ENCODE data around the gene GNG13. TPM values are rescaled to one million over a fixed set of nuclear protein-coding genes. Genes with fewer than 3 reads are reported as not detected.

GNG13 gene
- total RNA-seq, 3 donors from 2014 or later (not counting 1 experiment from before 2014, with no cell fraction given) = not detected

- no peaks in the 10 kb centered on the region for H3K27me3 ChIP-seq (ENCODE audit: control insufficient read depth, insufficient read depth, low read length)
- DNase-seq = no peak
- intact Hi-C loops (cut with micrococcal nuclease) = no loop called here
- H3K4me3 ChIP-seq (ENCODE audit: low read length) = no peak overlapping the region
- TF ChIP-seq CTCF (IDR thresholded peaks at IDR 0.05) = no peak
- H3K27ac Mint-ChIP-seq = no peak overlapping the region
- H3K4me3 Mint-ChIP-seq = no peak overlapping the region
- H3K9me3 Mint-ChIP-seq = no peaks in the 10 kb centered on the region
- ATAC-seq = no peak
- no peaks in the 10 kb centered on the region for H3K4me1 Mint-ChIP-seq
- H3K27me3 Mint-ChIP-seq (ENCODE audit: low read depth in 2 of 2) = no peaks in the 10 kb centered on the region
- H3K9me3 ChIP-seq (ENCODE audit: control insufficient read depth, insufficient read depth, low read length) = peaks cover 11% of the 10 kb centered on the region
- no peaks in the 10 kb centered on the region for H3K4me1 ChIP-seq (ENCODE audit: control insufficient read depth, insufficient read depth, low read length)
- H3K36me3 ChIP-seq (ENCODE audit: control insufficient read depth, insufficient read depth, low read length) = no peaks in the 10 kb centered on the region
- no peaks in the 10 kb centered on the region for H3K36me3 Mint-ChIP-seq
- 89% methylated on average over 10 of the region's 10 CpGs for WGBS (ENCODE audit: insufficient coverage)
- H3K27ac ChIP-seq (ENCODE audit: low read length) = no peak overlapping the region
Measured at GRCh38 chr16:847151-847550, 46.6 kb upstream of the GNG13 start.

- H3K4me1 ChIP-seq (ENCODE audit: control insufficient read depth, insufficient read depth, low read length) = no peaks in the 10 kb centered on the region
- H3K36me3 ChIP-seq (ENCODE audit: control insufficient read depth, insufficient read depth, low read length) = no peaks in the 10 kb centered on the region
- peaks cover 5% of the 10 kb centered on the region for H3K9me3 ChIP-seq (ENCODE audit: control insufficient read depth, insufficient read depth, low read length)
- no peak overlapping the region for H3K4me3 Mint-ChIP-seq
- peak in 1 of 3 donors; percentile 16 for ATAC-seq
- whole genome bisulfite sequencing (ENCODE audit: insufficient coverage) = 62% methylated on average over 26 of the region's 26 CpGs
- no peak overlapping the region for H3K27ac Mint-ChIP-seq
- H3K9me3 Mint-ChIP-seq = no peaks in the 10 kb centered on the region
- no peak for TF ChIP-seq CTCF (IDR thresholded peaks at IDR 0.05)
- intact Hi-C loops (cut with micrococcal nuclease) = no loop called here
- no peak for DNase-seq
- no peaks in the 10 kb centered on the region for H3K36me3 Mint-ChIP-seq
- H3K4me1 Mint-ChIP-seq = no peaks in the 10 kb centered on the region
- no peak overlapping the region for H3K27ac ChIP-seq (ENCODE audit: low read length)
- no peaks in the 10 kb centered on the region for H3K27me3 ChIP-seq (ENCODE audit: control insufficient read depth, insufficient read depth, low read length)
- H3K27me3 Mint-ChIP-seq (ENCODE audit: low read depth in 2 of 2) = no peaks in the 10 kb centered on the region
- H3K4me3 ChIP-seq (ENCODE audit: low read length) = no peak overlapping the region
Measured at GRCh38 chr16:845351-845745, 44.8 kb upstream of the GNG13 start.

- intact Hi-C loops (cut with micrococcal nuclease) = no loop called here
- H3K27me3 Mint-ChIP-seq (ENCODE audit: low read depth in 2 of 2) = no peaks in the 10 kb centered on the region
- Histone ChIP-seq H3K4me1 (ENCODE audit: control insufficient read depth, insufficient read depth, low read length) (no peaks in the 10 kb centered on the region), H3K9me3 (ENCODE audit: control insufficient read depth, insufficient read depth, low read length) (no peaks in the 10 kb centered on the region), H3K4me3 (ENCODE audit: low read length) (no peak overlapping the region), H3K27ac (ENCODE audit: low read length) (no peak overlapping the region), H3K27me3 (ENCODE audit: control insufficient read depth, insufficient read depth, low read length) (no peaks in the 10 kb centered on the region), H3K36me3 (ENCODE audit: control insufficient read depth, insufficient read depth, low read length) (no peaks in the 10 kb centered on the region)
- ATAC-seq (no peak), DNase-seq (no peak)
- no peak overlapping the region for H3K27ac Mint-ChIP-seq
- 93% methylated on average over 48 of the region's 48 CpGs for WGBS (ENCODE audit: insufficient coverage)
- no peaks in the 10 kb centered on the region for H3K9me3 Mint-ChIP-seq
- no peaks in the 10 kb centered on the region for H3K4me1 Mint-ChIP-seq
- H3K36me3 Mint-ChIP-seq = no peaks in the 10 kb centered on the region
- no peak overlapping the region for H3K4me3 Mint-ChIP-seq
- no peak for TF ChIP-seq CTCF (IDR thresholded peaks at IDR 0.05)
Measured at GRCh38 chr16:844638-845350, 44.3 kb upstream of the GNG13 start.

GRCh38 chr16:843771-844170 lies 43.2 kb upstream of the GNG13 start:
- no peak for DNase-seq
- intact Hi-C loops (cut with micrococcal nuclease) = no loop called here
- H3K36me3 ChIP-seq (ENCODE audit: control insufficient read depth, insufficient read depth, low read length) = no peaks in the 10 kb centered on the region
- Mint-ChIP-seq H3K27me3 (ENCODE audit: low read depth in 2 of 2) (no peaks in the 10 kb centered on the region), H3K27ac (no peak overlapping the region), H3K36me3 (no peaks in the 10 kb centered on the region), H3K4me1 (no peaks in the 10 kb centered on the region), H3K4me3 (no peak overlapping the region), H3K9me3 (no peaks in the 10 kb centered on the region)
- no peaks in the 10 kb centered on the region for H3K9me3 ChIP-seq (ENCODE audit: control insufficient read depth, insufficient read depth, low read length)
- no peak for TF ChIP-seq CTCF (IDR thresholded peaks at IDR 0.05)
- H3K4me1 ChIP-seq (ENCODE audit: control insufficient read depth, insufficient read depth, low read length) = no peaks in the 10 kb centered on the region
- WGBS (ENCODE audit: insufficient coverage) = 94% methylated on average over 20 of the region's 20 CpGs
- no peak overlapping the region for H3K4me3 ChIP-seq (ENCODE audit: low read length)
- H3K27me3 ChIP-seq (ENCODE audit: control insufficient read depth, insufficient read depth, low read length) = no peaks in the 10 kb centered on the region
- ATAC-seq = no peak
- no peak overlapping the region for H3K27ac ChIP-seq (ENCODE audit: low read length)
